ENCODE measurements around the gene ABLIM1. TPM values are rescaled to one million over a fixed set of nuclear protein-coding genes. Genes with fewer than 3 reads are reported as not detected.

The ABLIM1 gene
- total and polyA plus RNA-seq, 5 experiments from 2014 or later = 267 to 430 (median 388) TPM

DNA sequence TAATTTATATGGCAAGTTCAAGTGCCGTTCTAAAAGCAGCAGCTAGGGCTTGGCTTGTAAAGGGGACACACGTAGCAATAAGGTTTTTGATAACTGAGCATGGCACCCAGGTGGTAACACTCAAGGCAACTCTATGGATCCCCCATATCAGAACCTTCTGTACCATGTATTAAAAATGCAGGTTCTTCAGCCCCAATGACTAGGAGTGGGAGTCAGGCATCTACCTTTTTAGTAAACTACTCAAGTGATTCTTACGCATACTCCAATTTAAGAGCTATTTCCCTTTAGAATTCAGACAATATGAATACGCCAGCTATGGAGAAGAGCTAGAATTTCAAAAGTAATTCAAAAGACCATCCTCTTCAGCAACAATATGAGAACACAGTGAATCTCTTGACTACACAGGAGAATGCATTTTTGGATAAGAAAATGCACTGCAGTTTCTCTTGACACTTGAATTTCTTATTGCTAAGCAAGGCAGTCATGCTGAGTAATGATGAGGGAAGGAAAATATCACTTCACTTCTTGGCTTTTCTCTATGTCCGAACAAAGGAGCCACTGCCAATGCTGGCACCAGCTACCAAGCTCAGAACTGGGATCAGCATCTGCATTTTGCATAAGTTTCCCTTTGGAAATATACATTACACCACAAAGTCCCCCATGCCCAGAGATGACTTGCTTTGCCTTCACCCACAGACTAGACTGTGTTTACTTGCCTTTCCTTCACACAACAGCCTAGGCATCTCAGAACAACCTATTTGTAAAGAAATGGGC, 53.5 kb downstream of the ABLIM1 start:
- H3K4me1 Mint-ChIP-seq = peaks cover 3 to 9% (median 4%) of the 10 kb centered on the region in 4 donors
- no peaks in the 10 kb centered on the region for H3K36me3 Mint-ChIP-seq
- no peak for ATAC-seq
- no peak overlapping the region for H3K27ac Mint-ChIP-seq
- peaks cover 0 to 2% (median 0%) of the 10 kb centered on the region in 5 donors for H3K27me3 Mint-ChIP-seq
- no peaks in the 10 kb centered on the region for H3K9me3 Mint-ChIP-seq
- no peak overlapping the region for H3K4me3 Mint-ChIP-seq
- no peak for DNase-seq
- POLR2A ChIA-PET = no interaction called here

- no peak overlapping the region for H3K27ac Mint-ChIP-seq
- no peaks in the 10 kb centered on the region for H3K36me3 Mint-ChIP-seq
- H3K4me1 Mint-ChIP-seq = peaks cover 3 to 9% (median 4%) of the 10 kb centered on the region in 4 donors
- no peaks in the 10 kb centered on the region for H3K9me3 Mint-ChIP-seq
- H3K27me3 Mint-ChIP-seq = peaks cover 0 to 2% (median 0%) of the 10 kb centered on the region in 5 donors
- DNase-seq = no peak
- POLR2A ChIA-PET = no interaction called here
- no peak for ATAC-seq
- no peak overlapping the region for H3K4me3 Mint-ChIP-seq
Measured at GRCh38 chr10:114603948-114604347, 54.1 kb downstream of the ABLIM1 start.

DNA sequence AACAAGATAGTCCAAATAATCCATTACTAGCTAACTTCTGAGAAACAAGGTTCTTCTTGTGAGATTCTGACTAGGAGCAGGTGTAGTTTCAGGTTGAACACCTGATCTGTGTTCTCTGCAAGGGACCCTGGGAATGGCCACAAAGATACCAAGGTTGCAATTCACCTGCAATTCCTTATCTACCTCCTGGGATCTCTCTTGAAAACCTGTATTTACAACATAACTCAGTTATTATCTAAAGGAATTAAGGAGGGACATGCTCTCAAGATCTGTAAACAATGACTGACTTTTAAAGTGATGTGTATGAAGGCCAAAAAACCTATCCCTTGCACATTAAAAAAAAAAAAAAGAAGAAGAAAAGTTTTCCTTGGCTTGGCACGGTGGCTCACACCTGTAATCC, 54.8 kb downstream of the ABLIM1 start:
- no peaks in the 10 kb centered on the region for H3K9me3 Mint-ChIP-seq
- peaks cover 3 to 9% (median 4%) of the 10 kb centered on the region in 4 donors for H3K4me1 Mint-ChIP-seq
- no peak overlapping the region for H3K4me3 Mint-ChIP-seq
- peak overlapping the region in 1 of 10 donors; percentile 28 for H3K27ac Mint-ChIP-seq
- peaks cover 0 to 2% (median 0%) of the 10 kb centered on the region in 5 donors for H3K27me3 Mint-ChIP-seq
- DNase-seq (no peak), ATAC-seq (no peak)
- POLR2A ChIA-PET = no interaction called here
- no peaks in the 10 kb centered on the region for H3K36me3 Mint-ChIP-seq

DNA sequence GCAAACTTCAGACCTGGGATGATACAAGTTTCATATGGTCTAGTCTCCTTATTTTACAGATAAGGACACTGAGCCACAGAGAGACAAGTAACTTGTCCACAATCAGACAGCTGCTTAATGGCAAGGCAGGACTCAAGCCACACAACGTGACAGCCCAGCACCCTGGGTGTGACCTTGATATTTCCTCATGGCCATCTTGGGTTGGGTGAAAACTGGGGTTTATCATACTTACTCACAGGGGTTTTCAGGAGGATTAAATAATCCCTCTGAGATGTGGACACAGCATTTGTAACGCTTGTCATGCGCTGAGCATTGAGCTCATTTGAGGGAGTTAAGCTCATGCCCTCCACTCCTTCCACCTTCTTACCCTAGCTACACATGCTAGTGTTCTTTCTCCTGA, 58.0 kb downstream of the ABLIM1 start:
- Mint-ChIP-seq H3K27me3 (peaks cover 0 to 13% (median 3%) of the 10 kb centered on the region in 5 donors), H3K4me1 (peaks cover 4 to 9% (median 5%) of the 10 kb centered on the region in 4 donors), H3K36me3 (no peaks in the 10 kb centered on the region), H3K27ac (no peak overlapping the region), H3K9me3 (no peaks in the 10 kb centered on the region), H3K4me3 (no peak overlapping the region)
- POLR2A ChIA-PET = no interaction called here
- DNase-seq (no peak), ATAC-seq (no peak)

GRCh38 chr10:114596793-114597192, 61.3 kb downstream of the ABLIM1 start:
- H3K36me3 Mint-ChIP-seq = peaks cover 0 to 9% (median 0%) of the 10 kb centered on the region in 3 donors
- peaks cover 0 to 15% (median 6%) of the 10 kb centered on the region in 9 donors for H3K9me3 Mint-ChIP-seq
- DNase-seq (no peak), ATAC-seq (no peak)
- POLR2A ChIA-PET = no interaction called here
- H3K4me3 Mint-ChIP-seq = no peak overlapping the region
- H3K27ac Mint-ChIP-seq = no peak overlapping the region
- peaks cover 4 to 9% (median 6%) of the 10 kb centered on the region in 4 donors for H3K4me1 Mint-ChIP-seq
- H3K27me3 Mint-ChIP-seq = peaks cover 0 to 21% (median 9%) of the 10 kb centered on the region in 5 donors

GRCh38 chr10:114593816-114594468, 64.1 kb downstream of the ABLIM1 start:
- ATAC-seq = no peak
- Mint-ChIP-seq H3K27me3 (peaks cover 0 to 21% (median 9%) of the 10 kb centered on the region in 5 donors), H3K27ac (no peak overlapping the region), H3K36me3 (peaks cover 0 to 9% (median 0%) of the 10 kb centered on the region in 3 donors), H3K4me1 (peaks cover 0 to 4% (median 0%) of the 10 kb centered on the region in 4 donors), H3K4me3 (no peak overlapping the region), H3K9me3 (peaks cover 0 to 15% (median 6%) of the 10 kb centered on the region in 9 donors)
- POLR2A ChIA-PET = no interaction called here
- no peak for DNase-seq

DNA sequence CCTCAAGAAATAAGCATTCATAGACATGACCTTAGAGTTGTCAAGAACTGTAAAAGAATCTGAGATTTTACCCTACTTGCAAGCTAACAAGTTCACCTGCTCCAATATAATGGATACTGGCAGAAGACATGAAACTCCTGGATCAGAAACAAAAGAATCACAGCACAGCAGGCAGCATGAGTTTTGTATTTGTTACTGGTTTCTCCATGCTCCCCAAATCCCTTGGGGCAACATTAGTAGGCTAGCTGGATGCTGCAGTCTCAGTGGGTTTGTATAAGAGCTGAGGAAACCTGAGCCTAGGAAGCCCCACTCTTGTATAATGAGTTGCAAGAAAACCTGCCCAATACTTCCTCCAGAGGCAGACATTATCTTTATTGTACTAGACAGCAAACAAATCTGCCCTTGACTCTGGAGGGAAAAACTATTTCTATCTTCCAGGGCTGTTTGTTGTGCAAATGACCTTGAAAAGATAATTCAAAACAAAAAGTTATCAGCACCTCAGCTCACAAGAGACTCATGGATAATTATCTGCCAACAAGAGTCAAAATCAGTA, 64.8 kb downstream of the ABLIM1 start:
- Mint-ChIP-seq H3K9me3 (peaks cover 0 to 15% (median 6%) of the 10 kb centered on the region in 9 donors), H3K36me3 (peaks cover 0 to 9% (median 0%) of the 10 kb centered on the region in 3 donors), H3K4me3 (no peak overlapping the region), H3K4me1 (peaks cover 0 to 4% (median 0%) of the 10 kb centered on the region in 4 donors), H3K27me3 (peaks cover 0 to 21% (median 9%) of the 10 kb centered on the region in 5 donors), H3K27ac (no peak overlapping the region)
- POLR2A ChIA-PET = no interaction called here
- DNase-seq = no peak
- ATAC-seq = no peak

DNA sequence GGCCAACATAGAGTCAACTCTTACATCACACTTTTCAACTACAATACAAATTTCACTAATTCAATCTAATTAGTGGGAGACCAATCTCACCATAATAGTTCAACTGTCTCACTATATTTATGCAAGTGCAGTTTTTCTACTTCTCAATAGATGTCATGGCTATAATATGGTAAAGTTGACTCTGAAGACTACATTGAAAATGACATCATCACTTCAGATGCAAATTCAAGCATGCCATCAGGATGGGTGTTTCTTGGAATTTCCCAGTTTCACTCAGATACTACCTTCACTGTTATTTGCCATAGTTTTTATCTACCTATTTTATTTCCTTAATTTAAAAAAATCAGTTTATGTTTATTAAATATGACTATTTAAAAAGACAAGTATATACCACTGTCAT, 67.1 kb downstream of the ABLIM1 start:
- peaks cover 0 to 2% (median 0%) of the 10 kb centered on the region in 4 donors for H3K4me1 Mint-ChIP-seq
- H3K27ac Mint-ChIP-seq = no peak overlapping the region
- H3K27me3 Mint-ChIP-seq = peaks cover 0 to 11% (median 2%) of the 10 kb centered on the region in 5 donors
- H3K36me3 Mint-ChIP-seq = peaks cover 0 to 9% (median 0%) of the 10 kb centered on the region in 3 donors
- H3K9me3 Mint-ChIP-seq = peaks cover 0 to 15% (median 6%) of the 10 kb centered on the region in 9 donors
- POLR2A ChIA-PET = no interaction called here
- no peak for ATAC-seq
- no peak for DNase-seq
- no peak overlapping the region for H3K4me3 Mint-ChIP-seq

GRCh38 chr10:114584419-114584818, 73.7 kb downstream of the ABLIM1 start:
- peaks cover 0 to 3% (median 0%) of the 10 kb centered on the region in 4 donors for H3K4me1 Mint-ChIP-seq
- peaks cover 0 to 2% (median 0%) of the 10 kb centered on the region in 3 donors for H3K36me3 Mint-ChIP-seq
- H3K27ac Mint-ChIP-seq = no peak overlapping the region
- POLR2A ChIA-PET = no interaction called here
- H3K4me3 Mint-ChIP-seq = no peak overlapping the region
- no peak for DNase-seq
- H3K9me3 Mint-ChIP-seq = no peaks in the 10 kb centered on the region
- ATAC-seq = no peak
- peaks cover 0 to 6% (median 1%) of the 10 kb centered on the region in 5 donors for H3K27me3 Mint-ChIP-seq

- ATAC-seq = no peak
- peaks cover 0 to 2% (median 0%) of the 10 kb centered on the region in 3 donors for H3K36me3 Mint-ChIP-seq
- H3K27ac Mint-ChIP-seq = no peak overlapping the region
- no peaks in the 10 kb centered on the region for H3K9me3 Mint-ChIP-seq
- H3K4me3 Mint-ChIP-seq = no peak overlapping the region
- peaks cover 0 to 3% (median 0%) of the 10 kb centered on the region in 4 donors for H3K4me1 Mint-ChIP-seq
- peaks cover 0 to 6% (median 1%) of the 10 kb centered on the region in 5 donors for H3K27me3 Mint-ChIP-seq
- POLR2A ChIA-PET = no interaction called here
- DNase-seq = no peak
Measured at GRCh38 chr10:114581071-114581470, 77.0 kb downstream of the ABLIM1 start.

DNA sequence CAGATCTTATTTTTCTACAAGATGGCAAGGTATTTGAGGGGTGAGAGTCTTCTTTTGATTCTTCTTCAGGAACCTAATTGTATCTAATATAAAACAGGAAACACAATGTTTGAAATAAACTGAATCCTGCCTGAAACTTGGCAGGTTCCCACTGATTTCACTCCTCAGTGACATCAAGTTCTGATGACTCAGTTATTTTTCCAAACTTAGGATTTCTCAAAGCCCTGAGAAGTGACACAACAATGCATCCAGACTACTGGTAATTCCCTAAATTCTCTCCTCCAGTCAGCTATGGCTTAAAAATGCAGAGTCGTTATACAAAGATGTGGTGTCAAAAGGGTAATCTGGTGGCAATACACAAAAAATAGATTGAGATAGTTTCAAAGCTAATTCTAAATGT, 80.9 kb downstream of the ABLIM1 start:
- Mint-ChIP-seq H3K4me3 (no peak overlapping the region), H3K36me3 (peaks cover 0 to 2% (median 0%) of the 10 kb centered on the region in 3 donors), H3K27me3 (peaks cover 0 to 3% (median 0%) of the 10 kb centered on the region in 5 donors), H3K9me3 (no peaks in the 10 kb centered on the region), H3K4me1 (no peaks in the 10 kb centered on the region), H3K27ac (no peak overlapping the region)
- POLR2A ChIA-PET = interaction anchor here (0.5 kb wide), 1 partner anchor 457 kb away, joined by 5 read pairs; no protein-coding TSS in a partner anchor
- ATAC-seq = no peak
- no peak for DNase-seq

DNA sequence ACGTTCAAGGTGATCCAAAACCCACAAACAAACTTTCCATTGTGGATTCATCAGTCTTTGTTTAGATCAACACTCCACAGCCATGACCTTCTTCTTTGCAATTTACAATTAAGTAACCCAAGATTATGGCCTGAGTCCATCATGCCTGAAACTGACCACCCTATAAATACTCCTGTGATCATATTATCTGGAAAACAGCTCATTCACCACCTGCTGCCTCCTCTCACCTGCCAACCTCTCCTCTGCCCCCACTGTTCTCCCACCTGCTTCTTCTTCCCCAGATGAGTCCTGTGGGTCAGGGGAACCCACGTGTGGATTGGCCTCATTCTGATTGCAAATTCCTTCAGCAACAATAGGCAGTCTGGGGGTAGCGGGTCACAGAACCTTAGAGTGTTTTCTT, 81.4 kb downstream of the ABLIM1 start:
- Mint-ChIP-seq H3K36me3 (no peaks in the 10 kb centered on the region), H3K4me3 (no peak overlapping the region), H3K4me1 (no peaks in the 10 kb centered on the region), H3K27me3 (peaks cover 0 to 3% (median 0%) of the 10 kb centered on the region in 5 donors), H3K9me3 (no peaks in the 10 kb centered on the region), H3K27ac (no peak overlapping the region)
- POLR2A ChIA-PET = interaction anchor here (0.5 kb wide), 1 partner anchor 458 kb away, joined by 5 read pairs; no protein-coding TSS in a partner anchor
- no peak for DNase-seq
- ATAC-seq = no peak

GRCh38 chr10:114576132-114576487, 82.0 kb downstream of the ABLIM1 start:
- H3K4me1 Mint-ChIP-seq = no peaks in the 10 kb centered on the region
- peaks cover 0 to 3% (median 0%) of the 10 kb centered on the region in 5 donors for H3K27me3 Mint-ChIP-seq
- DNase-seq (no peak), ATAC-seq (no peak)
- H3K4me3 Mint-ChIP-seq = no peak overlapping the region
- no peaks in the 10 kb centered on the region for H3K36me3 Mint-ChIP-seq
- no peaks in the 10 kb centered on the region for H3K9me3 Mint-ChIP-seq
- H3K27ac Mint-ChIP-seq = no peak overlapping the region
- POLR2A ChIA-PET = no interaction called here

Measured in naive thymus-derived CD8-positive, alpha-beta T cell (primary cell).